Stimulated activated CD8-positive, alpha-beta memory T cell treated with anti-CD3 and anti-CD28 coated beads, Interleukin-7, amount 100 ng/mL, for 24 hours (primary cell): Measurements from ENCODE around the gene ATP6V0A4.
"Not testable (repeated sequence)": the region's sequence is repeated elsewhere in the genome, so short reads cannot be mapped to it uniquely, and the experiment has no call there.

Source experiments
- DNase-seq: peaks from one replicate; pipeline ENCODE4 v3.0.0-alpha.2; 2020; ENCODE audit warnings: low read depth

The ATP6V0A4 gene

GRCh38 chr7:138700857-138701536, 97.0 kb downstream of the ATP6V0A4 start, which contains the start of gene SVOPL:
TSS of gene SVOPL (minus strand) at chr7:138701362. CDS start at chr7:138679045, 22,317 bp downstream.
- DNase-seq, result no peak

GRCh38 chr7:138699661-138700060, 98.3 kb downstream of the ATP6V0A4 start:
- no peak for DNase-seq

- DNase-seq, result no peak
These were observed 99.7 kb downstream of the ATP6V0A4 start for GRCh38 chr7:138698281-138698680.

DNA sequence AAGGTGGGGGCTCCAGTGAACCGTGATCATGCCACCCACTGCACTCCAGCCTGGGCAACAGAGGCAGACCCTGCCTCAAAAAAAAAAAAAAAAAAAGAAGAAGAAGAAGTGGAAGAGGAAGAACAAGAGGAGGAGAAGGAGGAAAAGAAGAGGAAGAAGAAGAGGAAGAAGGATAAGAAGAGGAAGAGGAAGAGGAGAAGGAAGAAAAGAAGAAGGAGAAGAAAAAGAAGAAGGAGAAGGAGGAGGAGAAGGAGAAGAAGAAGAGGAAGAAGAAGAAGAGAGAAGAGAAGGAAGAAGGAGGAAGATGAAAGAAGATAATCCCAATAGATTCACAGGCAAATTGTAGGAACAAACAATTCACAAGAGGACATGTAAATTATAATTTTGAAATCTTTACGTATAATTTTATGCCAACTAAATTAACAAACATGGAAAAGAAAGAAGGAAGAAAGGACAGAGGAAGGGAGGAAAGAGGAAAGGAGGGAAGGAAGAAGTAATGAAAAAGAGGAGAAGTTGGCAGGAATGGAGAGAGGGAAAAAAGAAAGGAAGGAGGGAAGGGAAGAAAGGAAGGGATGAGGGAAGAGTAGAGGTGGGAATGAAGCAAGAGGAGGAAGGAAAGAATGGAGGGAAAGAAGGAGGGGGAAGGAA, 100.3 kb downstream of the ATP6V0A4 start:
- DNase-seq, result no peak

DNA sequence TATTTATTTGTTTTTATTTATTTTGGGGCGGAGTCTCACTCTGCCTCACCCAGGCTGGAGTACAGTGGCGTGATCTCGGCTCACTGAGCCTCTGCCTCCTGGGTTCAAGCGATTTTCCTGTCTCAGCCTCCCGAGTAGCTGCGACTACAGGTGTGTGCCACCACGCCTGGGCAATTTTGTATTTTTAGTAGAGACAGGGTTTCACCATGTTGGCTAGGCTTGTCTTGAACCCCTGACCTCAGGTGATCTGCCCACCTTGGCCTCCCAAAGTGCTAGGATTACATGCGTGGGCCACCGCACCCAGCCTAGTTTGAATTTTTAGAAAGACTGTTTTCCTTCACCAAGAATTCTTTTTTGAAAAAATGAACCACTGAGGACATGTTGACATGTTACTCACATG, 102.2 kb downstream of the ATP6V0A4 start:
- DNase-seq, result not testable (repeated sequence)

DNA sequence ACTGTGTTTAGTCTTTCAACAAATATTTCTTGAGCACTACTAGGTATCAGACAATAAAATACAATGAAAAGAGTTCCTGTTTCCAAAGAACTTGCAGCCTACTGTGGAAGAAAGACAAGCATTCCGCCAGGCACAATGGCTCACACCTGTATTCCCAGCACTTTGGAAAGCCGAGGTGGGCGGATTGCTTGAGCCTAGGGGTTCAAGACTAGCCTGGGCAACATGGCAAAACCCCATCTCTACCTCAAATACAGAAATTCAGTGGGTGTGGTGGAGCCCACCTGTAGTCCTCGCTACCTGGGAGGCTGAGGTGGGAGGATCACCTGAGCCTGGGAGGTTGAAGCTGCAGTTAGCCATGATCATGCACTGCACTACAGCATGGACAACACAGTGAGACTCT, 102.9 kb downstream of the ATP6V0A4 start:
- DNase-seq, result no peak

DNA sequence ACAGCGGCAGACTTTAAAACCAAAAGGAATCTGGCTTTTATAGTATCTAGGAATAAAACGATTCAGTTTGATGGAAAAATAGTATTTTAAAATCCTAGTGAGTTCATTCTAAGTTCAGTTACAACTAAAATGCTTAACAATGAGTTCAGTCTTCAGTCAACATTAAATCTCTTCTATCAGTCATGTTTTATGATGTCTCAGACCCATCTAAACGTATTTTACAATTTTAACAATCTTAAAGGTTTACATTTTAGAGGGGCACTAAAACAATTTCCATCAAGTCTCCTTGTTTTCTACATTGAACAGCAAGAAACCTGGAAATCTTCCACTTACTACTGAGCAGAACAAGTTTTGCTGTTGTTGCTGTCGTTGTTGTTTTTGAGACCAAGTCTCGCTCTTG, 106.8 kb downstream of the ATP6V0A4 start:
- no peak for DNase-seq

DNA sequence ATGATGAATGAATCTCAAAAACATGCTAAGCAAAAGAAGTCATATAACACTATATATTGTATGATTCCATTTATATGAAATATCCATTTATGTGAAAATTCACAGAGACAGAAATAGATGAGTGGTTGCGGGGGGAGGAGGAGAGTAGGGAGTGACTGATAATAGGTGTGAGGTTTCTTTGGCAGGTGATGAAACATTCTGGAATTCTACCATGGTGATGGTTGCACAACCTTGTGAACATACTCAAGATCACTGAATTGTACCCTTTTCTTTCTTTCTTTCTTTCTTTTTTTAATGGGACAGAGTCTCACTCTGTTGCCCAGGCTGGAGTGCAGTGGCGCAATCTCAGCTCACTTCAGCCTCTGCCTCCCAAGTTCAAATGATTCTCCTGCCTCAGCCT, 107.5 kb downstream of the ATP6V0A4 start:
- no peak for DNase-seq

- DNase-seq, result not testable (repeated sequence)
These were observed 110.0 kb downstream of the ATP6V0A4 start for GRCh38 chr7:138688037-138688436.

DNA sequence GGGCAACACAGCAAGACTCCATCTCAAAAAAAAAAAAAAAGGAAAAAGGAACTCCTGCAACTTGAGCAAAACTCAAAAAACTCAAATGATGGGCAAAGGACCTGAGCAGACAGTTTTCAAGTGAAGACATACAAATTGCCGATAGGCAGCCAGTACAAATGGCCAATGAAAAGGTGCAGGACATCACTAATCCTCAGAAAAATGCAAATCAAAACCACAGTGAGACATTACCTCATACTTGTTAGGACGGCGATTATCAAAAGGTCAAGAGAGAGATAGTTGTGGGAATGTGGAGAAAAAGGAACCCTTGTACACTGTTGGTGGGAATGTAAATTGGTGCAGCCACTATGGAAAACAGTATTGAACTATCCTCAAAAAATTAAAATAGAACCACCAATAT, 113.7 kb downstream of the ATP6V0A4 start:
- DNase-seq, result no peak

- DNase-seq, result no peak
These were observed 118.2 kb downstream of the ATP6V0A4 start for GRCh38 chr7:138679793-138680192.

GRCh38 chr7:138670594-138670993, 127.4 kb downstream of the ATP6V0A4 start:
- no peak for DNase-seq

- no peak for DNase-seq
These were observed 128.6 kb downstream of the ATP6V0A4 start for GRCh38 chr7:138669364-138669763.

- DNase-seq, result no peak
These were observed 129.1 kb downstream of the ATP6V0A4 start for GRCh38 chr7:138668946-138669345.

- no peak for DNase-seq
These were observed 129.8 kb downstream of the ATP6V0A4 start for GRCh38 chr7:138668229-138668596.

DNA sequence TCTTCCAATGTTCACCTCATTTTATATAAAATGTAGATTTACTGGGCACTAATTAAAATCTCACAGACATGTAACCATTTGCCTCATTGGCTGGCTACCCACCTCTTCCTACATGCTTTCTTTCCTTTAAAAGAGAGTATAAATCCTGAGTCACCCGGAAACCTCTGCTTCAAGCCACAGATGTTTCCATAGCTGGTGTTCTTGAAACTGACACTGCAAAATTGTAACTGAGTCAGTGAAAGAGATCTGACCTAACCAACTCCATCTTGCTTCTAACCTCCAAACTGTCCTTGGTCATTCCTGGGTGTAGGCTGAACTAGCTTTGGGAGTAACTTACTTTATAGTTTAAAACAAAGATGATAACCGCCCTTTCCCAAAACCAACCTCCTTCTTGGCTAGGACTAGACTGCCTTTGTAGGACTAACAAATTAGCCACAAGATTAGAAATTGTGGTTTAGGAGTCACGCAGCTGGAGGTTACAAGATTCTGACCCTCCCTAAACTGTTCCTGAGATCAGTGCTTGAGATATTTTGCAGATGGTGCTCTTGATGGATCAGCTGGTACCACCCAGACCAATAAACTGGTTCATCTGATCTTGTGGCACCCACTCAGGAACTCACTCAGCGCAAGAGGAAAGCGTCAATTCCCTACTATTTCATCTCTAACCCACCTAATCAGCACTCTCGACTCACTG, 130.3 kb downstream of the ATP6V0A4 start:
- no peak for DNase-seq

- DNase-seq, result no peak
These were observed 131.6 kb downstream of the ATP6V0A4 start for GRCh38 chr7:138666385-138666784.

GRCh38 chr7:138665669-138666140, 132.3 kb downstream of the ATP6V0A4 start:
- no peak for DNase-seq

- DNase-seq, result no peak
These were observed 132.7 kb downstream of the ATP6V0A4 start for GRCh38 chr7:138665249-138665648.

GRCh38 chr7:138663725-138664710, 134.0 kb downstream of the ATP6V0A4 start:
- DNase-seq, result no peak

DNA sequence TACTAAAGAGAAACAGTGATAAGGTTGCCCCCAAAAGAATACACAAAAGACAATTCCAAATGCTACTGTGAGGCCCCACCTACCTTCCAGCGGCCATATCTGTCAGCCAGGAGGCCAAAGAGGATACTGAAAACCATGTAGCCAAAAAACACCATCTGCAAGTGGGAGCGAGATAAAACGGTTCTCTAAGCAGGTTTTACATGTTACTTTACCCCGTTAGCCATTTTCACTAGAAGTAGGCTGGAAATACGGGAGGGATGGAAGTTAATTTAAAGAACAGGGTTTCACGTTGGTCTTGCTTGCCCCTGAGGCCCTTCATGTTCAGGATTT, 135.0 kb downstream of the ATP6V0A4 start:
- no peak for DNase-seq
